ENCODE data around the gene TBC1D2B.

DNA sequence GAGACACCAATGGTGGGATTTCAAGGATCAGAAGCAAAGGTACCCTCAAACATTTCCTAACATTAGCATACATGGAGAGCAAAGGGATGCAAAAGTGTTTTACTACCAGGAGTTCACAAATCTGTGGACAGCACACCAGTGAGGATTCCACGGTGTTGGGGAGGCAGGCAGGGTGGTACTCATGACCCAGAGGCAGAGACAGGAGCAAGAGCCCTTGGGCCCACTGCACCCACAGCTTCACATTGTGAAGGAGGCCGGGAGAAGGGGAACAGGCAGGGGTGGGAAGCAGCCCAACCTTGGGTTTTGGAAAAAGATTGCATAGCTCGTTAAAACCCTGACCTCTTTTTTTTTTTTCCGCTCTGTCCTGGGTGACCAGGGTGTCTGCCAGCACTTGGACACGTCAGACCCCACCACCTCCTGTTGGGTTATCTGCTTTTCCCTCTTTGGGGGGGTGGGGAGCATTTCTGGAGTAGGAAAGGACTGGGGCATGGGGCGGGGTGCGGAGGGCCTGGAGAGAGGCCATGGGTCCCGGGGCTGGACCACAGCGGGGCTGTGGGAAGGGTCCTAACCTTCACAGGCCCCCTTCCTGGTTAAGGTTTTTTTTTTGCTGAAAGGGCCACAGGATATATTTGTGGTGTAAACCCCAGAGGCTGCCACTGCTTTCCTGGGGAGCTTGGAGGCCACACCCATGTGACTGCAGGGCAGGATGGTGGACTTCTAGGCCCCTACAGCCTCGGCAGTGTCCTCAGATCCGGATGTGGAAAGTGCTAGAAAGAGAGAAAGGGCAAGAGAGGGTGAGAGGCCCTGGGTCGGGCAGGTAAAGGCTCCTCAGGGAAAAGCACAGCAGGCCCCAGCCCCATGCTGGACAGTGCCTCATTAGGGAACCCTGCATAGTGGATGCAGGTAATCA lies 27.3 kb upstream of the TBC1D2B start:
- TF ChIP-seq, protein P1, sequence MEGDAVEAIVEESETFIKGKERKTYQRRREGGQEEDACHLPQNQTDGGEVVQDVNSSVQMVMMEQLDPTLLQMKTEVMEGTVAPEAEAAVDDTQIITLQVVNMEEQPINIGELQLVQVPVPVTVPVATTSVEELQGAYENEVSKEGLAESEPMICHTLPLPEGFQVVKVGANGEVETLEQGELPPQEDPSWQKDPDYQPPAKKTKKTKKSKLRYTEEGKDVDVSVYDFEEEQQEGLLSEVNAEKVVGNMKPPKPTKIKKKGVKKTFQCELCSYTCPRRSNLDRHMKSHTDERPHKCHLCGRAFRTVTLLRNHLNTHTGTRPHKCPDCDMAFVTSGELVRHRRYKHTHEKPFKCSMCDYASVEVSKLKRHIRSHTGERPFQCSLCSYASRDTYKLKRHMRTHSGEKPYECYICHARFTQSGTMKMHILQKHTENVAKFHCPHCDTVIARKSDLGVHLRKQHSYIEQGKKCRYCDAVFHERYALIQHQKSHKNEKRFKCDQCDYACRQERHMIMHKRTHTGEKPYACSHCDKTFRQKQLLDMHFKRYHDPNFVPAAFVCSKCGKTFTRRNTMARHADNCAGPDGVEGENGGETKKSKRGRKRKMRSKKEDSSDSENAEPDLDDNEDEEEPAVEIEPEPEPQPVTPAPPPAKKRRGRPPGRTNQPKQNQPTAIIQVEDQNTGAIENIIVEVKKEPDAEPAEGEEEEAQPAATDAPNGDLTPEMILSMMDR (IDR thresholded peaks at IDR 0.05; ENCODE audit: poor library complexity): no peak
- no peak for TF ChIP-seq EZH2 (IDR thresholded peaks at IDR 0.05; ENCODE audit: borderline replicate concordance)
